Nasal cavity respiratory epithelium epithelial cell of viscerocranial mucosa (primary cell): ENCODE measurements around the gene IMPG1. TPM values are rescaled to one million over a fixed set of nuclear protein-coding genes. Genes with fewer than 3 reads are reported as not detected.

Experiments used
- total RNA-seq: library from RNA; depleted of rRNA; stranded (reverse); fragments of >200 nt; gene quantifications from 2 replicates; pipeline ENCODE4 v1.2.3, GENCODE V29; 2014

Gene IMPG1
- total RNA-seq, result not detected in 2 replicates

GRCh38 chr6:76072562-76072961 is at the start of gene IMPG1:
TSS of gene IMPG1 (minus strand) at chr6:76072662. CDS start at chr6:76072488, 174 bp downstream.

